Embryonic facial prominence (tissue), 1 donor: ENCODE data around the gene PDPK1.
A peak's percentile ranks its signal among the peaks of the same experiment; 100 is the strongest.
"Not testable (repeated sequence)": the region's sequence is repeated elsewhere in the genome, so short reads cannot be mapped to it uniquely, and the experiment has no call there.

Experiments used
- DNase-seq: peaks from one replicate; pipeline ENCODE4 v3.0.0-alpha.2; 2016; ENCODE audit errors: extremely low spot score

PDPK1 gene

GRCh38 chr16:2523801-2524231 lies 14.0 kb upstream of the PDPK1 start:
- DNase-seq, result no peak

- no peak for DNase-seq
These were observed 13.4 kb upstream of the PDPK1 start for GRCh38 chr16:2524339-2524938.

DNA sequence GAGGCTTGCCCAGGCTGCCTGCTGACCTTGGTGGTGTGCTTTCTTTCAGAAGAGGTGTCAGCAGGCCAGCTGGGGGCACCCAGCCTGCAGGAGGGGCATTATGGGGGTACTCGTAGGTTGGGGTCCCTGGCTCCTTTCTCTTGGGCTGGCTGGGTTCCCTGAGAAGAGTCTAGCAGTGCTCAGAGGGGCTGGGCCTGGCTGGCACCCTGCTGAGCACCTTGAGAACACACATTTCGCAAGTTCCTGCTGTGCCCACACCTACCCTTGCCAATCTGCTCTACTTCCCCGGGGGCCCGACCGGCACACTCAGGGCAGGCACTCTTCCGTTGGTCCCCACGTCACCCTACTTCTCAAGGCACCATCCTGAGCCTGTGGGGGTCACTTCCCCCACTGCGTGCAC lies 11.7 kb upstream of the PDPK1 start:
- no peak for DNase-seq

- DNase-seq, result no peak
These were observed 10.6 kb upstream of the PDPK1 start for GRCh38 chr16:2527071-2527783.

- DNase-seq, result no peak
These were observed 10.1 kb upstream of the PDPK1 start for GRCh38 chr16:2527784-2528100.

DNA sequence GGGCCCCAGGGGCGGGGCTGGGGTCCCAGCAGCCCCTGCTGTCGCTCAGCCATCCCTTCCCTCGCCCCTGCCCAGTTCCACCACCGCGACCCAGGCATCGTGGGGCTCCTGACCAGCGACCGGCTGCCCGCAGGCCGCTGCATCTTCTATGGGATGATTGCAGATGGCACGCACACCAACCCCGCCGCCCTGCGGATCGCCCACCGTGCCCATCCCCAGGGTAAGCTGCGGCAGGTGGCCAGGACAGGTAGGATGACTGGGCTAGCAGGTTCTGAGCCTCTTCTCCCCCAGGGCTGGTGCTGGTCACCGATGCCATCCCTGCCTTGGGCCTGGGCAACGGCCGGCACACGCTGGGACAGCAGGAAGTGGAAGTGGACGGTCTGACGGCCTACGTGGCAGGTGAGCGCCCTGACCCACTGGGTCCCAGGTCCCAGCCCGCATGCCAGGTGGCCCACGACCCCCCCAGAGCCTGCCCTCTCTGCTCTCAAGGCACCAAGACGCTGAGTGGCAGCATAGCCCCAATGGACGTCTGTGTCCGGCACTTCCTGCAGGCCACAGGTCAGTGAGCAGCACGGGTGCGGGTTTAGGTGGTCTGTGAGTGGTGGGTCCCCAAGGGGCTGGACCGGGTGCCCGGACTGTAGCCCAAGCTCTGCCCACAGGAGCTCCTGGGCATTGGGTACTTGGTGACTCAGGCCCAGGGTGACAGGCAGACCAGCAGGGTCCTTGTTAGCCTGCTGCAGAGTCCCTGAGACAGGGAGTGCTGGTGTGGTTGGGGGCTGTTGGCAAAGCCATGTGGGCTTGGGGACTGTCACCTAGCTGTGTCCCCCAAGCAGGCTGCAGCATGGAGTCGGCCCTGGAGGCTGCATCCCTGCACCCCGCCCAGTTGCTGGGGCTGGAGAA lies 9.4 kb upstream of the PDPK1 start:
- DNase-seq, result no peak

GRCh38 chr16:2529061-2529931 lies 8.5 kb upstream of the PDPK1 start:
- DNase-seq, result no peak

- no peak for DNase-seq
These were observed 7.7 kb upstream of the PDPK1 start for GRCh38 chr16:2529961-2530628.

DNA sequence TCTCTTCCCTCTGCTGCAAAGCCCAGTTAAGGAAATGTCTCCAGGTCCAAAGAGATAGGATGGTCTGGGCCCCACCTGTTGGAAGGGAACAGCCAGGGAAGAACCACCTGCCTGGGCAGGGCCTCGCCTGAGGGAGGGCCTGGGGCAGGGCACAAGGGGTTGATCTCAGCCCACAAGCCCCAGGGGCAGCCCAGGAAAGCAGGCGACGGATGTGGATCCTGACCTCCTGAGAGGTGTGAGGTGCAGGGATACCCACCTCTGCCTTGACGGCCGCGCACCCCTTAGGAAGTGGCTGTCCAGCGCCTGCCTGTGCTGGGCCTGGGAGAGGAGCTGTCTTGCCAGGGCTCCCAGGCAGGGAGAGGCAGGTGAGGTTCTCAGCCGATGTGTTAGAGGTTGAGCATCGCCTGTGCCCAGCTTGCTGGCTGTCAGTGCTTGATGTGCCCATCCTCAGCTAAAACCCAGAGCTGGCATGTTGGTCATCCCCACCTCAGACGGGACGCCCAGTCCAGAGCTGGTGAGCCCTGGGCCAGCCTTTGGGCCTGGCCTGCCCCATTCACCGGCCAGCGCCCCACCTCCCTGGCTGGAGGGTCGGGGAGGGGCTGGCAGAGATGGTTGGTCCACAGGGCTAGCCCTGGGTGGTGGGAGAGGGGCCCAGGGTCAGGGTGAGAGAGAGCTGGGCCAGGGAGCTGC lies 7.0 kb upstream of the PDPK1 start:
- DNase-seq, result no peak

DNA sequence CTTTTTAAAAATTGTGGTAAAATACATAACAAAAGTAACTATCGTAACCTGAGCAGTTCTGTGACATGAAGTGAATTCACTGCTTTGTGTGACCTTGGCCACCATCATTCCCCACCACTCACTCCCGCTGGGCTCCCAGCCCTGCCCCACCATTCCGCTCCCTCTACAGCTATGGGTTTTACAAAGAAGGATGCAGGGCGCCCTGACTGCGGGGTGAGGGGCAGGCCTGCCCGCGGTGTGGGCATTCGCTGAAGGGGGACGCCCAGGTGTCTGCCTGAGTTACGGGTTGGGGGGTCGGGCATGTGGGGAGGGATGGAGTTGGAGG lies 6.5 kb upstream of the PDPK1 start, which contains the start of gene CEMP1:
Gene CEMP1, minus strand, starts transcription at position 38 of the 325 bp plus-strand sequence. CDS start 335 bp downstream, outside the sequence.
- DNase-seq, result no peak

- peak; percentile 92 for DNase-seq
These were observed 5.9 kb upstream of the PDPK1 start for GRCh38 chr16:2531696-2532493.

DNA sequence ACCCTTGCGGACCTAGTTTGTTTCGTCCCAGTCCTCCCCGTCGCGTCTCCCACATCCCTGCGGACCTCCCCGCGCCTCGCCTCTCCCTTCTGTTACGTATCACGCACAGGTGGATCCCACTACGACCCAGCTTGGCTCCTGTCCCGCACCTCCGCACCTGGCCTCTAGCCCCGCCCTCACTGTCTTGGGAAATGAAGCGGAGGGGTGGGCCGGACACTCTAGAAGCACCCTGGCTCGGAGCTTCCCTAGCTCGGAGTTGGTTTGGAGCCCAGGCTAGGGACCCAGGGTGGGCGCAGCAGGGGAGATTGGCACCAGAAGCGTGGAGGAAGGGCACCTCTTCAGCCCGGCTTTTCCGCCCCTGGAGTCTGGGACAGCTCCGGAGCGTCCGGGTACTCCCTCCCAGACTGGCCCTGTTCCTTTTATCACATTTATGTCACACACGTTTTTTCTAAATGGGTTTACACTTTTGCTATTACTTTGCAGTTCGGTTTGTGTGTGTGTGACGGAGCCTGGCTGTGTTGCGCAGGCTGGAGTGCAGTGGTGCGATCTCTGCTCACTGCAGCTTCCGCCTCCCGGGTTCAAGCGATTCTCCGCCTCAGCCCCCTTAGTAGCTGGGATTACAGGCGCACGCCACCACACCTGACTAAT lies 5.2 kb upstream of the PDPK1 start:
- peak; percentile 46 for DNase-seq

GRCh38 chr16:2533142-2533755 lies 4.6 kb upstream of the PDPK1 start:
- DNase-seq, result not testable (repeated sequence)

DNA sequence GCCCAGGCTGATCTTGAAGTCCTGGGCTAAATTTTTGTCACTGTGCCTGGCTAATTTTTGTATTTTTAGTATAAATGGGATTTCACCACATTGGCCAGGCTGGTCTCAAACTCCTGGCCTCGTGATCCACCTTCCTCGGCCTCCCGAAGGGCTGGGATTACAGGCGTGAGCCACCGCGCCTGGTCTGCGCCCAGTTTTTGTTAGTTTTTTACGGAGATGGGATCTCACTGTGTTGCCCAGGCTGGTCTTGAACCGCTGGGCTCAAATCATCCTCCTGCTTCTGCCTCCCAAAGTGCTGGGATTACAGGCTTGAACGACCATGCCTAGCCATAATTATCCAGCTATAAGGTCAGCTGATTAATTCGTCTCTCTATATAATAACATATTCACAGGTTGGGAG lies 3.9 kb upstream of the PDPK1 start:
- no peak for DNase-seq

DNA sequence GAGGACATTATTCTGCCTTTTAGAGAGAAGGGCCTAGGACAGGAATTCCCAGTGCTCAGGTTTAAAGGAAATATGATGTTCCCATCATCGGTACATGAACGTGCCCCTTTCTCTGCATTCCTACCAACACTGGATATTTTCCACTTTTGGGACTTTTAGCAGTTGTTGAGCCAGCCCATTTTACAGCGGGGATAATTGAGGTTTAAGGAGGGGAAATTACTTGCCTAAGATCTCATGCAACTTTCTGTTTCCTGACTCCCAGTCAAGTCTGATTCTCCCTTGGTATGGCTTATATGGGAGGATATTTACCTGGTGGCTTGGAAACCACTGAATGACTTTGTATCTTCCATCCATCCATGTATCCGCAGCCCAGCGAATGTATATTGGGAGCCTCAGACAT lies 3.5 kb upstream of the PDPK1 start:
- not testable (repeated sequence) for DNase-seq

- no peak for DNase-seq
These were observed 2.2 kb upstream of the PDPK1 start for GRCh38 chr16:2535625-2536013.

GRCh38 chr16:2539192-2539844 lies 1.5 kb downstream of the PDPK1 start:
- not testable (repeated sequence) for DNase-seq

GRCh38 chr16:2539845-2540458 lies 2.1 kb downstream of the PDPK1 start:
- DNase-seq, result not testable (repeated sequence)
